ENCODE data around the gene SMIM20.

GRCh38 chr4:25958110-25958509, 44.1 kb downstream of the SMIM20 start:
- TF ChIP-seq EZH2 (IDR thresholded peaks at IDR 0.05; ENCODE audit: borderline replicate concordance, low read length) (no peak), CTCF (conservative IDR thresholded peaks at IDR 0.05 in 1 of 2, IDR thresholded peaks at IDR 0.05 in 1 of 2; ENCODE audit: extremely low read depth in 1 of 2, insufficient read depth in 1 of 2, low read depth in 1 of 2, low read length in 2 of 2) (no peak)
